Smooth muscle cell (in vitro differentiated cells): ENCODE data around the gene C2orf80. TPM values are rescaled to one million over a fixed set of nuclear protein-coding genes. Genes with fewer than 3 reads are reported as not detected.

Experiments
- DNase-seq: peaks from one replicate; lab custom pipeline; 2025; ENCODE audit not compliant: unreplicated experiment; lab: John Stamatoyannopoulos, UW
- H2AFZ ChIP-seq: fragments of 200-600 bp; sonication (generic); 2 replicates; pipeline ENCODE4 v1.6.0; 2016; ENCODE audit warnings: antibody characterized with exemption, low read depth, mild to moderate bottlenecking
- H3F3A ChIP-seq: fragments of 200-600 bp; sonication (generic); 2 replicates; pipeline ENCODE4 v1.6.0; 2017; ENCODE audit warnings: antibody characterized with exemption, low read depth
- H3K27ac ChIP-seq: fragments of 200-600 bp; sonication (generic); 2 replicates; pipeline ENCODE4 v1.5.1; 2016; ENCODE audit warnings: low read depth, mild to moderate bottlenecking
- H3K27me3 ChIP-seq: fragments of 200-600 bp; sonication (generic); 2 replicates; pipeline ENCODE4 v1.6.1; 2016; ENCODE audit warnings: low read depth, mild to moderate bottlenecking
- H3K36me3 ChIP-seq: fragments of 200-600 bp; sonication (generic); 2 replicates; pipeline ENCODE4 v1.5.1; 2016; ENCODE audit warnings: low read depth
- H3K4me1 ChIP-seq: fragments of 200-600 bp; sonication (generic); 2 replicates; pipeline ENCODE4 v1.5.1; 2016; ENCODE audit warnings: low read depth
- H3K4me2 ChIP-seq: fragments of 200-600 bp; sonication (generic); 2 replicates; pipeline ENCODE4 v1.6.0; 2016; ENCODE audit warnings: mild to moderate bottlenecking
- H3K4me3 ChIP-seq: fragments of 200-600 bp; sonication (generic); 2 replicates; pipeline ENCODE4 v1.5.1; 2016; ENCODE audit warnings: mild to moderate bottlenecking
- H3K79me2 ChIP-seq: fragments of 200-600 bp; sonication (generic); 2 replicates; pipeline ENCODE4 v1.6.0; 2016; ENCODE audit warnings: low read depth, mild to moderate bottlenecking
- H3K9ac ChIP-seq: fragments of 200-600 bp; sonication (generic); 2 replicates; pipeline ENCODE4 v1.6.0; 2016; ENCODE audit warnings: low read depth
- H3K9me3 ChIP-seq: fragments of 200-600 bp; sonication (generic); replicated peaks from 2 replicates; pipeline ENCODE4 v1.5.1; 2016; ENCODE audit warnings: low read depth
- H4K20me1 ChIP-seq: fragments of 200-600 bp; sonication (generic); 2 replicates; pipeline ENCODE4 v1.6.0; 2016; ENCODE audit warnings: low read depth
- WGBS: methylation state at CpG from one replicate; pipeline ENCODE4 v1.1.7; 2016; ENCODE audit warnings: low lambda C conversion rate; 5-methylcytosine and 5-hydroxymethylcytosine counted together
- polyA plus RNA-seq: library from polyadenylated mRNA; unstranded; fragments of >200 nt; fragmentation: Nextera tagmentation; extraction: Ambion mirVana; gene quantifications from 2 replicates; pipeline ENCODE4 v1.2.1, GENCODE V29; 2016
- total RNA-seq: library from RNA; depleted of rRNA; stranded (reverse); fragments of >200 nt; gene quantifications from 2 replicates; pipeline ENCODE4 v1.2.3, GENCODE V29; 2014
- TF ChIP-seq, protein P1 (sequence below): fragments of 200-600 bp; sonication (generic); IDR thresholded peaks from 2 replicates; pipeline ENCODE4 v1.5.1; 2017; ENCODE audit warnings: borderline replicate concordance, mild to moderate bottlenecking, antibody characterized with exemption; ENCODE audit not compliant: insufficient read depth, poor library complexity, severe bottlenecking

The C2orf80 gene
- total and polyA plus RNA-seq, 2 experiments from 2014 or later: not detected

DNA sequence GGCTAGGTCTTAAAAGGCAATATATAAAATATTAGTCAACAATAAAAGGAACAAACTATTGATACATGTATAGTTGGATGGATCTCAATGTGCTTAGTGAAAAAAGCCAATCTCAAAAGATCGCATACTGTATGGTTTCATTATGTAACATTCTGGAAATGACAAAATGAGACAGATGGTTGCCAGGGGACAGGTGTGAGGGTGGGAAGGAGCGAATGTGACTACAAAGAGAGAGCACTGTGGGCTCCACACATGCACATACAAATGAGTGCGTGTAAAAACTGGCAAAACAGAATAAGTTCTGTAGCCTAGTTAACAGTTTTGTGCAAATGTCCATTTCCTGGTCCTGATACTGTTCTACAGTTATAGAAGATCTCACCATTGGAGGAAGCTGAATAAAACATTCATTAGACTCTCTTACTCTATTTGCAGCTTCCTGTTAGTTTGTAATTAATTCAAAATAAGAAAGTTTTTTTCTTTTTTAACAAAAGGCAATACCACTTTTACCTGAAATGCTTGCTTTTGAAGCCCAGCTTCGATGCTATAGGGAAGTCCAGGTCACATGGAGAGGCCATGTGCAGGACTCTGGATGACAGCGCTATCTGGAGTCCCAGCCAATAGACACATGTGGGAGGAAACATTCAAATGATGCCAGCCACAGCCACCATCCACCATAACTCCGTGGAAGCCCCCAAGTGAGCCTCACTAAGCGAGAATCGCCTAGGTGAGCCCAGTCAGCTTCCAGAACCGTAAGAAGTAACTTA lies 21.0 kb upstream of the C2orf80 start:
- 94% methylated on average over 9 of the region's 9 CpGs for WGBS
- H3K36me3 ChIP-seq: no peaks in the 10 kb centered on the region
- no peaks in the 10 kb centered on the region for H4K20me1 ChIP-seq
- no peak overlapping the region for H3K27ac ChIP-seq
- no peaks in the 10 kb centered on the region for H3K4me1 ChIP-seq
- H3K9ac ChIP-seq: no peak overlapping the region
- TF ChIP-seq, protein P1, sequence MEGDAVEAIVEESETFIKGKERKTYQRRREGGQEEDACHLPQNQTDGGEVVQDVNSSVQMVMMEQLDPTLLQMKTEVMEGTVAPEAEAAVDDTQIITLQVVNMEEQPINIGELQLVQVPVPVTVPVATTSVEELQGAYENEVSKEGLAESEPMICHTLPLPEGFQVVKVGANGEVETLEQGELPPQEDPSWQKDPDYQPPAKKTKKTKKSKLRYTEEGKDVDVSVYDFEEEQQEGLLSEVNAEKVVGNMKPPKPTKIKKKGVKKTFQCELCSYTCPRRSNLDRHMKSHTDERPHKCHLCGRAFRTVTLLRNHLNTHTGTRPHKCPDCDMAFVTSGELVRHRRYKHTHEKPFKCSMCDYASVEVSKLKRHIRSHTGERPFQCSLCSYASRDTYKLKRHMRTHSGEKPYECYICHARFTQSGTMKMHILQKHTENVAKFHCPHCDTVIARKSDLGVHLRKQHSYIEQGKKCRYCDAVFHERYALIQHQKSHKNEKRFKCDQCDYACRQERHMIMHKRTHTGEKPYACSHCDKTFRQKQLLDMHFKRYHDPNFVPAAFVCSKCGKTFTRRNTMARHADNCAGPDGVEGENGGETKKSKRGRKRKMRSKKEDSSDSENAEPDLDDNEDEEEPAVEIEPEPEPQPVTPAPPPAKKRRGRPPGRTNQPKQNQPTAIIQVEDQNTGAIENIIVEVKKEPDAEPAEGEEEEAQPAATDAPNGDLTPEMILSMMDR: no peak
- H3K4me3 ChIP-seq: no peak overlapping the region
- H2AFZ ChIP-seq: no peak overlapping the region
- H3K27me3 ChIP-seq: no peaks in the 10 kb centered on the region
- DNase-seq: no peak
- H3K4me2 ChIP-seq: no peak overlapping the region
- no peaks in the 10 kb centered on the region for H3K79me2 ChIP-seq
- H3F3A ChIP-seq: no peaks in the 10 kb centered on the region
- no peaks in the 10 kb centered on the region for H3K9me3 ChIP-seq

DNA sequence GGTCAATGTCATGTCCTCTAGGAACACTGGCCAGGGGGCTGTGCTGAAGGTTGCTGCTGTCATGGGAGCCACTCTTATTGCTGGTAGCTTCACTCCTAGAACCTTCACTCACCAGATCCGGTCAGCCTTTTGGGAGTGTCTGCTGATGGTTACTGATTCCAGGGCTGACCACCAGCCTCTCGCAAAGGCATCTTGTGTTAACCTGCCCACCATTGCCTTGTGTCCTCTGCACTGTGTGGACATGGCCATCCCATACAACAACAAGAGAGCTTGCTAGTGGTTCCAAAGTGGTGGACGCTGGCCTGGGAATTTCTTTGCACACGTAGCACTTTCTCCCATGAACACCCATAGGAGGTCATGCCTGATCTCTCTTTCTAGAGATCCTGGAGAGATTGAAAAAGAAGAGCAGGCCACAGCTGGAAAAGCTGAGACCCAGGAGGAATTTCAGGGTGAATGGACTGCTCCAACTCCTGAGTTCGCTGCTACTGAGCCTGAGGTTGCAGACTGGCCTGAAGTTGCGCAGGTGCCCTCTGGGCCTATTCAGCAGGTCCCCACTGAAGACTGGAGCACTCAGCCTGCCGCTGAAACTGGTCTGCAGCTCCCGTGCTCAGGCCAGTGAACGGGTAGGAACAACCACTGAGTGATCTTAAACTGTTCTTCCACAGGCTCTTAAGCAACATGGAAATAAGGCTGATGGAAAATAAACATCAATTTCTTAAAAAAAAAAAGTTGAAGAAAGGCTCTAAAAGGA lies 18.7 kb upstream of the C2orf80 start:
- no peaks in the 10 kb centered on the region for H3K27me3 ChIP-seq
- WGBS: 93% methylated on average over 9 of the region's 9 CpGs
- H3K36me3 ChIP-seq: no peaks in the 10 kb centered on the region
- H3K9me3 ChIP-seq: no peaks in the 10 kb centered on the region
- no peak overlapping the region for H3K4me3 ChIP-seq
- H3K27ac ChIP-seq: no peak overlapping the region
- H2AFZ ChIP-seq: no peak overlapping the region
- H3K9ac ChIP-seq: no peak overlapping the region
- no peak for DNase-seq
- no peak overlapping the region for H3K4me2 ChIP-seq
- TF ChIP-seq, protein P1: no peak
- H3F3A ChIP-seq: no peaks in the 10 kb centered on the region
- H3K79me2 ChIP-seq: no peaks in the 10 kb centered on the region
- H3K4me1 ChIP-seq: no peaks in the 10 kb centered on the region
- H4K20me1 ChIP-seq: no peaks in the 10 kb centered on the region

DNA sequence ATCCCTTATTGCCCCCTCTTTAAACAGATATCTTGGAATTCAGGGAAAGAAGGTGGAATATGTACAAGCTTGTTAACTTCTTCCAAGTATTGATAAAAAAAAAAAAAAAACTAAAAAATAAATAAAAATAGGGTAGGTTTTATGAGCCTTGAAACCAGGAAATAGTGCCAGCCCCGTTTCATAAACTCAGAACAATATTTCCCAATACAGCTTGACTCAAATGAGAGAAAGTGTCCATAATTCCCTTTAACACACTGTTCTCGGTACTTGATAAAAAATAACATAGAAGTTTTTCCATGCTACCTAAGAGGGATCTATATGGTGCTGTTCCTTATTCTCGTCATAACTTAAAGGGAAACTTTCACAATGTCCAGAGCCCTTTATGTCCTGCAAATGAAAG lies 17.9 kb upstream of the C2orf80 start:
- WGBS: 89% methylated on average over 3 of the region's 3 CpGs
- H3K9me3 ChIP-seq: no peaks in the 10 kb centered on the region

More for the DNA sequence above, 17.9 kb upstream of the C2orf80 start:
- H3K79me2 ChIP-seq: no peaks in the 10 kb centered on the region
- no peak overlapping the region for H3K4me3 ChIP-seq
- TF ChIP-seq, protein P1: no peak
- H2AFZ ChIP-seq: no peak overlapping the region
- H3F3A ChIP-seq: no peaks in the 10 kb centered on the region
- H3K9ac ChIP-seq: no peak overlapping the region
- no peaks in the 10 kb centered on the region for H4K20me1 ChIP-seq
- H3K4me1 ChIP-seq: no peaks in the 10 kb centered on the region
- H3K36me3 ChIP-seq: no peaks in the 10 kb centered on the region
- H3K27ac ChIP-seq: no peak overlapping the region
- no peak for DNase-seq
- no peak overlapping the region for H3K4me2 ChIP-seq
- H3K27me3 ChIP-seq: no peaks in the 10 kb centered on the region
